ENCODE data around the gene LRTM1. TPM values are rescaled to one million over a fixed set of nuclear protein-coding genes. Genes with fewer than 3 reads are reported as not detected.

The LRTM1 gene
- not detected in 3 replicates for total RNA-seq
- long read RNA-seq, result 0 reads

GRCh38 chr3:54928046-54928770, at the start of gene LRTM1:
Gene LRTM1 (minus strand): TSS chr3:54928059. CDS start chr3:54927911, 148 bp downstream.
- DNase-seq (ENCODE audit: low spot score), result no peak
- H3K27me3 Mint-ChIP-seq (ENCODE audit: low read depth), result peaks cover 2% of the 10 kb centered on the region

GRCh38 chr3:54977439-54977838, 49.6 kb upstream of the LRTM1 start:
- Mint-ChIP-seq H3K36me3 (ENCODE audit: low read depth) (no peaks in the 10 kb centered on the region), H3K4me3 (ENCODE audit: unreplicated experiment) (no peak overlapping the region), H3K9me3 (ENCODE audit: low read depth) (no peaks in the 10 kb centered on the region), H3K27me3 (ENCODE audit: low read depth) (no peaks in the 10 kb centered on the region), H3K4me1 (ENCODE audit: low read depth) (peaks cover 4% of the 10 kb centered on the region), H3K27ac (ENCODE audit: unreplicated experiment) (no peak overlapping the region)
- TF ChIP-seq CTCF (IDR thresholded peaks at IDR 0.05), result no peak
- DNase-seq (ENCODE audit: low spot score), result no peak

More at GRCh38 chr3:54928046-54928770, at the start of gene LRTM1:
- Mint-ChIP-seq H3K9me3 (ENCODE audit: low read depth) (peaks cover under 1% of the 10 kb centered on the region), H3K36me3 (ENCODE audit: low read depth) (no peaks in the 10 kb centered on the region), H3K27ac (ENCODE audit: unreplicated experiment) (no peak within 1 kb of the TSS), H3K4me1 (ENCODE audit: low read depth) (no peaks in the 10 kb centered on the region), H3K4me3 (ENCODE audit: unreplicated experiment) (no peak within 1 kb of the TSS)
- TF ChIP-seq CTCF (IDR thresholded peaks at IDR 0.05), result no peak

GRCh38 chr3:54970895-54971294, 43.0 kb upstream of the LRTM1 start:
- Mint-ChIP-seq H3K27me3 (ENCODE audit: low read depth) (no peaks in the 10 kb centered on the region), H3K36me3 (ENCODE audit: low read depth) (no peaks in the 10 kb centered on the region), H3K27ac (ENCODE audit: unreplicated experiment) (no peak overlapping the region), H3K4me1 (ENCODE audit: low read depth) (peaks cover 41% of the 10 kb centered on the region), H3K4me3 (ENCODE audit: unreplicated experiment) (no peak overlapping the region), H3K9me3 (ENCODE audit: low read depth) (no peaks in the 10 kb centered on the region)
- no peak for DNase-seq (ENCODE audit: low spot score)
- TF ChIP-seq CTCF (IDR thresholded peaks at IDR 0.05), result no peak

- H3K27me3 Mint-ChIP-seq (ENCODE audit: low read depth), result no peaks in the 10 kb centered on the region
- no peak overlapping the region for H3K4me3 Mint-ChIP-seq (ENCODE audit: unreplicated experiment)
- H3K4me1 Mint-ChIP-seq (ENCODE audit: low read depth), result peaks cover 49% of the 10 kb centered on the region
- no peak overlapping the region for H3K27ac Mint-ChIP-seq (ENCODE audit: unreplicated experiment)
- no peaks in the 10 kb centered on the region for H3K9me3 Mint-ChIP-seq (ENCODE audit: low read depth)
- H3K36me3 Mint-ChIP-seq (ENCODE audit: low read depth), result no peaks in the 10 kb centered on the region
- no peak for DNase-seq (ENCODE audit: low spot score)
- TF ChIP-seq CTCF (IDR thresholded peaks at IDR 0.05), result no peak
These were observed 41.8 kb upstream of the LRTM1 start for GRCh38 chr3:54969652-54970051.

GRCh38 chr3:54968546-54969172, 40.8 kb upstream of the LRTM1 start:
- TF ChIP-seq CTCF (IDR thresholded peaks at IDR 0.05), result no peak
- no peaks in the 10 kb centered on the region for H3K9me3 Mint-ChIP-seq (ENCODE audit: low read depth)
- H3K4me1 Mint-ChIP-seq (ENCODE audit: low read depth), result peaks cover 49% of the 10 kb centered on the region
- no peak for DNase-seq (ENCODE audit: low spot score)
- H3K4me3 Mint-ChIP-seq (ENCODE audit: unreplicated experiment), result no peak overlapping the region
- H3K27ac Mint-ChIP-seq (ENCODE audit: unreplicated experiment), result peak overlapping the region; percentile 28
- no peaks in the 10 kb centered on the region for H3K27me3 Mint-ChIP-seq (ENCODE audit: low read depth)
- H3K36me3 Mint-ChIP-seq (ENCODE audit: low read depth), result no peaks in the 10 kb centered on the region

Data from chondrocyte (in vitro differentiated cells).